Measurements from ENCODE around the gene SLC39A8. TPM values are rescaled to one million over a fixed set of nuclear protein-coding genes. Genes with fewer than 3 reads are reported as not detected.
"Not testable (repeated sequence)": the region's sequence is repeated elsewhere in the genome, so short reads cannot be mapped to it uniquely, and the experiment has no call there.

Gene SLC39A8
- polyA plus RNA-seq (2013, experiment 1 of 2), result 37.5 TPM
- 45.6 TPM for polyA plus RNA-seq (2013, experiment 2 of 2)

GRCh38 chr4:102344954-102345794 lies at the start of gene SLC39A8:
TSS of gene SLC39A8 (minus strand) at chr4:102345482. CDS start at chr4:102344662, 820 bp downstream.
- WGBS, result under 1% methylated on average over 54 of the region's 54 CpGs
- H3K27ac ChIP-seq (ENCODE audit: low read depth, low read length), result no peak within 1 kb of the TSS; the same call in 1 of the 2 replicates

GRCh38 chr4:102392033-102392744 lies 46.9 kb upstream of the SLC39A8 start:
- Histone ChIP-seq H3K36me3 (ENCODE audit: insufficient read depth, low read length) (no peaks in the 10 kb centered on the region), H3K4me1 (ENCODE audit: insufficient read depth, low read length) (peaks cover 25% of the 10 kb centered on the region), H3K27ac (ENCODE audit: low read depth, low read length) (peak overlapping the region; percentile 60), H3K9ac (ENCODE audit: low read depth, low read length) (peak overlapping the region; percentile 58), H3K27me3 (ENCODE audit: insufficient read depth, low read length) (no peaks in the 10 kb centered on the region), H3K4me3 (ENCODE audit: low read length) (no peak overlapping the region), H3K9me3 (ENCODE audit: insufficient read depth, low read depth, low read length) (no peaks in the 10 kb centered on the region)
- WGBS, result 78% methylated on average over 4 of the region's 4 CpGs

More at GRCh38 chr4:102344954-102345794, at the start of gene SLC39A8:
- H3K27me3 ChIP-seq (ENCODE audit: insufficient read depth, low read length), result peaks cover 45% of the 10 kb centered on the region
- H3K4me1 ChIP-seq (ENCODE audit: insufficient read depth, low read length), result peaks cover 40% of the 10 kb centered on the region
- peak within 1 kb of the TSS; percentile 65 for H3K4me3 ChIP-seq (ENCODE audit: low read length)
- no peaks in the 10 kb centered on the region for H3K9me3 ChIP-seq (ENCODE audit: insufficient read depth, low read depth, low read length)
- peak within 1 kb of the TSS; percentile 69 for H3K9ac ChIP-seq (ENCODE audit: low read depth, low read length)
- no peaks in the 10 kb centered on the region for H3K36me3 ChIP-seq (ENCODE audit: insufficient read depth, low read length)

GRCh38 chr4:102390438-102390837 lies 45.2 kb upstream of the SLC39A8 start:
- 100% methylated on average over 1 of the region's 2 CpGs for WGBS
- no peak overlapping the region for H3K27ac ChIP-seq (ENCODE audit: low read depth, low read length)
- no peak overlapping the region for H3K4me3 ChIP-seq (ENCODE audit: low read length)
- no peak overlapping the region for H3K9ac ChIP-seq (ENCODE audit: low read depth, low read length)
- no peaks in the 10 kb centered on the region for H3K27me3 ChIP-seq (ENCODE audit: insufficient read depth, low read length)
- peaks cover 25% of the 10 kb centered on the region for H3K4me1 ChIP-seq (ENCODE audit: insufficient read depth, low read length)
- H3K36me3 ChIP-seq (ENCODE audit: insufficient read depth, low read length), result no peaks in the 10 kb centered on the region
- H3K9me3 ChIP-seq (ENCODE audit: insufficient read depth, low read depth, low read length), result no peaks in the 10 kb centered on the region

- Histone ChIP-seq H3K36me3 (ENCODE audit: insufficient read depth, low read length) (no peaks in the 10 kb centered on the region), H3K4me1 (ENCODE audit: insufficient read depth, low read length) (peaks cover 25% of the 10 kb centered on the region), H3K4me3 (ENCODE audit: low read length) (no peak overlapping the region), H3K27me3 (ENCODE audit: insufficient read depth, low read length) (no peaks in the 10 kb centered on the region), H3K9ac (ENCODE audit: low read depth, low read length) (no peak overlapping the region), H3K27ac (ENCODE audit: low read depth, low read length) (no peak overlapping the region), H3K9me3 (ENCODE audit: insufficient read depth, low read depth, low read length) (no peaks in the 10 kb centered on the region)
These were observed 43.3 kb upstream of the SLC39A8 start for GRCh38 chr4:102388611-102389010.

- Histone ChIP-seq H3K9ac (ENCODE audit: low read depth, low read length) (no peak overlapping the region), H3K27ac (ENCODE audit: low read depth, low read length) (no peak overlapping the region), H3K4me3 (ENCODE audit: low read length) (no peak overlapping the region), H3K27me3 (ENCODE audit: insufficient read depth, low read length) (no peaks in the 10 kb centered on the region), H3K36me3 (ENCODE audit: insufficient read depth, low read length) (no peaks in the 10 kb centered on the region), H3K9me3 (ENCODE audit: insufficient read depth, low read depth, low read length) (no peaks in the 10 kb centered on the region), H3K4me1 (ENCODE audit: insufficient read depth, low read length) (peaks cover 23% of the 10 kb centered on the region)
- 39% methylated on average over 2 of the region's 2 CpGs for WGBS
These were observed 42.4 kb upstream of the SLC39A8 start for GRCh38 chr4:102387552-102388150.

GRCh38 chr4:102386966-102387365 lies 41.7 kb upstream of the SLC39A8 start:
- WGBS, result 97% methylated on average over 3 of the region's 3 CpGs
- H3K9ac ChIP-seq (ENCODE audit: low read depth, low read length), result no peak overlapping the region
- no peaks in the 10 kb centered on the region for H3K27me3 ChIP-seq (ENCODE audit: insufficient read depth, low read length)
- no peak overlapping the region for H3K4me3 ChIP-seq (ENCODE audit: low read length)
- H3K9me3 ChIP-seq (ENCODE audit: insufficient read depth, low read depth, low read length), result no peaks in the 10 kb centered on the region
- no peak overlapping the region for H3K27ac ChIP-seq (ENCODE audit: low read depth, low read length)
- peaks cover 17% of the 10 kb centered on the region for H3K4me1 ChIP-seq (ENCODE audit: insufficient read depth, low read length)
- H3K36me3 ChIP-seq (ENCODE audit: insufficient read depth, low read length), result no peaks in the 10 kb centered on the region

GRCh38 chr4:102380253-102380652 lies 35.0 kb upstream of the SLC39A8 start:
- H3K4me1 ChIP-seq (ENCODE audit: insufficient read depth, low read length); H3K4me3 ChIP-seq (ENCODE audit: low read length); H3K9me3 ChIP-seq (ENCODE audit: insufficient read depth, low read depth, low read length); H3K9ac ChIP-seq (ENCODE audit: low read depth, low read length); H3K27me3 ChIP-seq (ENCODE audit: insufficient read depth, low read length); H3K36me3 ChIP-seq (ENCODE audit: insufficient read depth, low read length); H3K27ac ChIP-seq (ENCODE audit: low read depth, low read length): not testable (repeated sequence)
- 82% methylated on average over 10 of the region's 10 CpGs for WGBS

GRCh38 chr4:102362922-102363432 lies 17.7 kb upstream of the SLC39A8 start:
- no peak overlapping the region for H3K27ac ChIP-seq (ENCODE audit: low read depth, low read length)
- H3K27me3 ChIP-seq (ENCODE audit: insufficient read depth, low read length), result no peaks in the 10 kb centered on the region
- H3K4me1 ChIP-seq (ENCODE audit: insufficient read depth, low read length), result no peaks in the 10 kb centered on the region
- no peaks in the 10 kb centered on the region for H3K9me3 ChIP-seq (ENCODE audit: insufficient read depth, low read depth, low read length)
- WGBS, result 91% methylated on average over 2 of the region's 2 CpGs
- H3K4me3 ChIP-seq (ENCODE audit: low read length), result no peak overlapping the region
- H3K9ac ChIP-seq (ENCODE audit: low read depth, low read length), result no peak overlapping the region
- H3K36me3 ChIP-seq (ENCODE audit: insufficient read depth, low read length), result no peaks in the 10 kb centered on the region

GRCh38 chr4:102358128-102358527 lies 12.8 kb upstream of the SLC39A8 start:
- 86% methylated on average over 3 of the region's 3 CpGs for WGBS
- H3K27ac ChIP-seq (ENCODE audit: low read depth, low read length), result no peak overlapping the region
- H3K4me3 ChIP-seq (ENCODE audit: low read length), result no peak overlapping the region
- H3K27me3 ChIP-seq (ENCODE audit: insufficient read depth, low read length), result no peaks in the 10 kb centered on the region
- no peaks in the 10 kb centered on the region for H3K4me1 ChIP-seq (ENCODE audit: insufficient read depth, low read length)
- no peak overlapping the region for H3K9ac ChIP-seq (ENCODE audit: low read depth, low read length)
- no peaks in the 10 kb centered on the region for H3K9me3 ChIP-seq (ENCODE audit: insufficient read depth, low read depth, low read length)
- H3K36me3 ChIP-seq (ENCODE audit: insufficient read depth, low read length), result no peaks in the 10 kb centered on the region

- H3K4me3 ChIP-seq (ENCODE audit: low read length); H3K36me3 ChIP-seq (ENCODE audit: insufficient read depth, low read length); H3K9ac ChIP-seq (ENCODE audit: low read depth, low read length); H3K27me3 ChIP-seq (ENCODE audit: insufficient read depth, low read length); H3K9me3 ChIP-seq (ENCODE audit: insufficient read depth, low read depth, low read length); H3K4me1 ChIP-seq (ENCODE audit: insufficient read depth, low read length); H3K27ac ChIP-seq (ENCODE audit: low read depth, low read length): not testable (repeated sequence)
These were observed 12.4 kb upstream of the SLC39A8 start for GRCh38 chr4:102357637-102358036.

All from HUES64 (cell line).